ENCODE measurements around the gene DPF3. TPM values are rescaled to one million over a fixed set of nuclear protein-coding genes. Genes with fewer than 3 reads are reported as not detected.

Gene DPF3
- total and polyA plus RNA-seq, 2 donors (not counting 1 experiment from before 2014, with no cell fraction given) = 3.4 to 10.2 TPM

- peak; percentile 49 for DNase-seq
- WGBS (ENCODE audit: insufficient coverage) = 14% methylated on average over 1 of the region's 5 CpGs
- ChIA-PET CTCF (interaction anchor here (1.6 kb wide), 1 partner anchor 9 kb away, joined by 5 read pairs; no protein-coding TSS in a partner anchor), POLR2A (no interaction called here)
- TF ChIP-seq CTCF (IDR thresholded peaks at IDR 0.05) (no peak), EZH2 (IDR thresholded peaks at IDR 0.05; ENCODE audit: borderline replicate concordance, insufficient read depth, low read depth, low read length, poor library complexity, severe bottlenecking) (no peak)
- no peaks in the 10 kb centered on the region for H4K20me1 ChIP-seq (ENCODE audit: control insufficient read depth, insufficient read depth, low read length, poor library complexity, severe bottlenecking)
- H3K4me2 ChIP-seq (replicated peaks; ENCODE audit: low read depth, low read length, poor library complexity, severe bottlenecking) = peak overlapping the region; percentile 31
- H3K4me1 ChIP-seq (ENCODE audit: control insufficient read depth in 2 of 2, insufficient read depth in 2 of 2, low read length in 2 of 2) = peaks cover 29 to 32% of the 10 kb centered on the region in 2 donors
- H3K9ac ChIP-seq (ENCODE audit: low read length) = no peak overlapping the region
- H3K36me3 ChIP-seq (replicated peaks in 1 of 2; ENCODE audit: control extremely low read depth in 1 of 2, control insufficient read depth in 1 of 2, extremely low read depth in 1 of 2, insufficient read depth in 2 of 2, low read length in 1 of 2) = no peaks in the 10 kb centered on the region
- H3K79me2 ChIP-seq (ENCODE audit: control insufficient read depth, insufficient read depth, low read length) = no peaks in the 10 kb centered on the region
- H3K27ac ChIP-seq (ENCODE audit: low read length in 2 of 2) = no peak overlapping the region
- no peak for ATAC-seq (ENCODE audit: low read depth)
- Mint-ChIP-seq H3K4me3 (no peak overlapping the region), H3K27me3 (no peaks in the 10 kb centered on the region), H3K9me3 (ENCODE audit: insufficient read depth) (no peaks in the 10 kb centered on the region), H3K4me1 (peaks cover 40% of the 10 kb centered on the region), H3K27ac (peak overlapping the region; percentile 1)
- H3K9me3 ChIP-seq (ENCODE audit: control extremely low read depth in 1 of 3, control insufficient read depth in 2 of 3, insufficient read depth in 1 of 3, low read length in 2 of 3) = peaks cover 0 to 1% (median 0%) of the 10 kb centered on the region in 3 donors
- H3K27me3 ChIP-seq (replicated peaks in 1 of 4; ENCODE audit: control extremely low read depth in 1 of 4, control insufficient read depth in 3 of 4, insufficient read depth in 4 of 4, low read length in 3 of 4) = no peaks in the 10 kb centered on the region
- H3K4me3 ChIP-seq (ENCODE audit: control extremely low read depth in 1 of 5, extremely low read depth in 1 of 5, insufficient read depth in 1 of 5, low read depth in 2 of 5, low read length in 4 of 5) = no peak overlapping the region
- intact Hi-C loops (cut with micrococcal nuclease) = no loop called here
- H2AFZ ChIP-seq (ENCODE audit: insufficient read depth, low read depth, low read length, poor library complexity, severe bottlenecking) = peak overlapping the region; percentile 19
Observed at GRCh38 chr14:72588521-72588920, 305.4 kb downstream of the DPF3 start.

GRCh38 chr14:72583316-72584272, 310.3 kb downstream of the DPF3 start:
- no peak overlapping the region for H3K9ac ChIP-seq (ENCODE audit: low read length)
- no peaks in the 10 kb centered on the region for H3K79me2 ChIP-seq (ENCODE audit: control insufficient read depth, insufficient read depth, low read length)
- H2AFZ ChIP-seq (ENCODE audit: insufficient read depth, low read depth, low read length, poor library complexity, severe bottlenecking) = no peak overlapping the region
- DNase-seq (no peak), ATAC-seq (ENCODE audit: low read depth) (no peak)
- no peak overlapping the region for H3K4me2 ChIP-seq (replicated peaks; ENCODE audit: low read depth, low read length, poor library complexity, severe bottlenecking)
- CTCF ChIA-PET = no interaction called here
- peaks cover 5 to 7% of the 10 kb centered on the region in 2 donors for H3K4me1 ChIP-seq (ENCODE audit: control insufficient read depth in 2 of 2, insufficient read depth in 2 of 2, low read length in 2 of 2)
- POLR2A ChIA-PET = no interaction called here
- H3K4me1 Mint-ChIP-seq = peaks cover 5% of the 10 kb centered on the region
- 100% methylated on average over 1 of the region's 5 CpGs for WGBS (ENCODE audit: insufficient coverage)
- no peaks in the 10 kb centered on the region for H4K20me1 ChIP-seq (ENCODE audit: control insufficient read depth, insufficient read depth, low read length, poor library complexity, severe bottlenecking)
- no peak overlapping the region for H3K27ac ChIP-seq (ENCODE audit: low read length in 2 of 2)
- no peaks in the 10 kb centered on the region for H3K27me3 Mint-ChIP-seq
- no peaks in the 10 kb centered on the region for H3K27me3 ChIP-seq (replicated peaks in 1 of 4; ENCODE audit: control extremely low read depth in 1 of 4, control insufficient read depth in 3 of 4, insufficient read depth in 4 of 4, low read length in 3 of 4)
- no peak overlapping the region for H3K4me3 ChIP-seq (ENCODE audit: control extremely low read depth in 1 of 5, extremely low read depth in 1 of 5, insufficient read depth in 1 of 5, low read depth in 2 of 5, low read length in 4 of 5)
- no peak overlapping the region for H3K4me3 Mint-ChIP-seq
- intact Hi-C loops (cut with micrococcal nuclease) = no loop called here
- no peaks in the 10 kb centered on the region for H3K9me3 ChIP-seq (ENCODE audit: control extremely low read depth in 1 of 3, control insufficient read depth in 2 of 3, insufficient read depth in 1 of 3, low read length in 2 of 3)
- H3K36me3 ChIP-seq (replicated peaks in 1 of 2; ENCODE audit: control extremely low read depth in 1 of 2, control insufficient read depth in 1 of 2, extremely low read depth in 1 of 2, insufficient read depth in 2 of 2, low read length in 1 of 2) = no peaks in the 10 kb centered on the region
- TF ChIP-seq EZH2 (IDR thresholded peaks at IDR 0.05; ENCODE audit: borderline replicate concordance, insufficient read depth, low read depth, low read length, poor library complexity, severe bottlenecking) (no peak), CTCF (IDR thresholded peaks at IDR 0.05) (no peak)
- no peak overlapping the region for H3K27ac Mint-ChIP-seq
- H3K9me3 Mint-ChIP-seq (ENCODE audit: insufficient read depth) = no peaks in the 10 kb centered on the region

Measured in B cell (primary cell).